ENCODE results near the gene ODAD4.

Gene ODAD4

GRCh38 chr17:41913798-41914197, 16.6 kb upstream of the ODAD4 start:
- peak overlapping the region; percentile 10 for H2AK5ac ChIP-seq (ENCODE audit: low read length, severe bottlenecking)
- peaks cover 57% of the 10 kb centered on the region for H3K4me1 ChIP-seq (ENCODE audit: control insufficient read depth, insufficient read depth, low read depth, low read length)
- peak overlapping the region in 1 of 2 experiments; percentile 10 for H3K4me3 ChIP-seq (ENCODE audit: insufficient read depth in 1 of 2, low read depth in 1 of 2, low read length in 2 of 2)
- no peaks in the 10 kb centered on the region for H3K79me1 ChIP-seq (replicated peaks; ENCODE audit: low read length, poor library complexity, severe bottlenecking)
- peaks cover 53 to 61% of the 10 kb centered on the region in 2 experiments for H3K36me3 ChIP-seq (ENCODE audit: control insufficient read depth in 1 of 2, insufficient read depth in 2 of 2, low read depth in 1 of 2, low read length in 2 of 2)
- no peak overlapping the region for H2BK15ac ChIP-seq (ENCODE audit: low read depth, poor library complexity, severe bottlenecking)
- no peak overlapping the region for H3K4ac ChIP-seq (ENCODE audit: low read depth in 1 of 2, low read length in 2 of 2)
- H3K27ac ChIP-seq (ENCODE audit: low read length, poor library complexity, severe bottlenecking) = no peak overlapping the region
- no peak overlapping the region for H2BK5ac ChIP-seq (ENCODE audit: low read depth, low read length, poor library complexity, severe bottlenecking)
- no peak overlapping the region for H2BK120ac ChIP-seq (ENCODE audit: low read depth, low read length)
- H4K8ac ChIP-seq (ENCODE audit: low read length) = no peak overlapping the region
- no peak overlapping the region for H2AFZ ChIP-seq (ENCODE audit: low read depth, low read length)
- no peak for DNase-seq
- 94% methylated on average over 2 of the region's 4 CpGs for WGBS
- no peaks in the 10 kb centered on the region for H3K9me3 ChIP-seq (ENCODE audit: control insufficient read depth, low read length)
- H3K23ac ChIP-seq (ENCODE audit: low read length in 2 of 2) = peak overlapping the region in 1 of 2 experiments; percentile 66
- H3K18ac ChIP-seq (ENCODE audit: low read depth in 1 of 2, low read length in 2 of 2) = no peak overlapping the region
- no peak overlapping the region for H4K91ac ChIP-seq (ENCODE audit: low read length)
- peak overlapping the region; percentile 25 for H3K9ac ChIP-seq (ENCODE audit: low read length)
- no peaks in the 10 kb centered on the region for H3K27me3 ChIP-seq (ENCODE audit: control insufficient read depth in 1 of 2, insufficient read depth in 1 of 2, low read length in 2 of 2)
- H3K14ac ChIP-seq (ENCODE audit: low read length in 2 of 2) = no peak overlapping the region
- no peak overlapping the region for H2BK12ac ChIP-seq (ENCODE audit: low read length in 2 of 2)
- H3K4me2 ChIP-seq (ENCODE audit: low read length, poor library complexity, severe bottlenecking) = no peak overlapping the region

- H3K14ac ChIP-seq (ENCODE audit: low read length in 2 of 2) = no peak overlapping the region
- H3K4me3 ChIP-seq (ENCODE audit: insufficient read depth in 1 of 2, low read depth in 1 of 2, low read length in 2 of 2) = peak overlapping the region in 1 of 2 experiments; percentile 10
- H2BK120ac ChIP-seq (ENCODE audit: low read depth, low read length) = no peak overlapping the region
- H2AFZ ChIP-seq (ENCODE audit: low read depth, low read length) = no peak overlapping the region
- peak overlapping the region; percentile 26 for H2AK5ac ChIP-seq (ENCODE audit: low read length, severe bottlenecking)
- no peak overlapping the region for H2BK12ac ChIP-seq (ENCODE audit: low read length in 2 of 2)
- H3K4me2 ChIP-seq (ENCODE audit: low read length, poor library complexity, severe bottlenecking) = peak overlapping the region; percentile 23
- peaks cover 53% of the 10 kb centered on the region for H3K4me1 ChIP-seq (ENCODE audit: control insufficient read depth, insufficient read depth, low read depth, low read length)
- H2BK5ac ChIP-seq (ENCODE audit: low read depth, low read length, poor library complexity, severe bottlenecking) = no peak overlapping the region
- no peak overlapping the region for H3K4ac ChIP-seq (ENCODE audit: low read depth in 1 of 2, low read length in 2 of 2)
- H3K27me3 ChIP-seq (ENCODE audit: control insufficient read depth in 1 of 2, insufficient read depth in 1 of 2, low read length in 2 of 2) = no peaks in the 10 kb centered on the region
- no peak overlapping the region for H4K91ac ChIP-seq (ENCODE audit: low read length)
- peak; percentile 48 for DNase-seq
- H3K23ac ChIP-seq (ENCODE audit: low read length in 2 of 2) = no peak overlapping the region
- H3K27ac ChIP-seq (ENCODE audit: low read length, poor library complexity, severe bottlenecking) = peak overlapping the region; percentile 7
- H4K8ac ChIP-seq (ENCODE audit: low read length) = no peak overlapping the region
- H3K79me1 ChIP-seq (replicated peaks; ENCODE audit: low read length, poor library complexity, severe bottlenecking) = no peaks in the 10 kb centered on the region
- H2BK15ac ChIP-seq (ENCODE audit: low read depth, poor library complexity, severe bottlenecking) = no peak overlapping the region
- WGBS = 75% methylated on average over 2 of the region's 6 CpGs
- peak overlapping the region; percentile 25 for H3K9ac ChIP-seq (ENCODE audit: low read length)
- no peak overlapping the region for H3K18ac ChIP-seq (ENCODE audit: low read depth in 1 of 2, low read length in 2 of 2)
- no peaks in the 10 kb centered on the region for H3K9me3 ChIP-seq (ENCODE audit: control insufficient read depth, low read length)
- H3K36me3 ChIP-seq (ENCODE audit: control insufficient read depth in 1 of 2, insufficient read depth in 2 of 2, low read depth in 1 of 2, low read length in 2 of 2) = peaks cover 48 to 56% of the 10 kb centered on the region in 2 experiments
Observed at GRCh38 chr17:41914358-41914766, 16.1 kb upstream of the ODAD4 start.

- Histone ChIP-seq H2BK12ac (ENCODE audit: low read length in 2 of 2) (no peak overlapping the region), H3K4ac (ENCODE audit: low read depth in 1 of 2, low read length in 2 of 2) (no peak overlapping the region), H3K79me1 (replicated peaks; ENCODE audit: low read length, poor library complexity, severe bottlenecking) (peaks cover 2% of the 10 kb centered on the region), H3K4me1 (ENCODE audit: control insufficient read depth, insufficient read depth, low read depth, low read length) (peaks cover 53% of the 10 kb centered on the region), H3K36me3 (ENCODE audit: control insufficient read depth in 1 of 2, insufficient read depth in 2 of 2, low read depth in 1 of 2, low read length in 2 of 2) (peaks cover 41 to 49% of the 10 kb centered on the region in 2 experiments), H2BK5ac (ENCODE audit: low read depth, low read length, poor library complexity, severe bottlenecking) (no peak overlapping the region), H3K4me2 (ENCODE audit: low read length, poor library complexity, severe bottlenecking) (peak overlapping the region; percentile 11), H3K9me3 (ENCODE audit: control insufficient read depth, low read length) (no peaks in the 10 kb centered on the region), H2AK5ac (ENCODE audit: low read length, severe bottlenecking) (no peak overlapping the region), H2BK15ac (ENCODE audit: low read depth, poor library complexity, severe bottlenecking) (no peak overlapping the region), H3K27me3 (ENCODE audit: control insufficient read depth in 1 of 2, insufficient read depth in 1 of 2, low read length in 2 of 2) (no peaks in the 10 kb centered on the region), H3K23ac (ENCODE audit: low read length in 2 of 2) (no peak overlapping the region), H2BK120ac (ENCODE audit: low read depth, low read length) (no peak overlapping the region), H4K91ac (ENCODE audit: low read length) (no peak overlapping the region), H2AFZ (ENCODE audit: low read depth, low read length) (no peak overlapping the region), H3K18ac (ENCODE audit: low read depth in 1 of 2, low read length in 2 of 2) (no peak overlapping the region), H3K14ac (ENCODE audit: low read length in 2 of 2) (no peak overlapping the region), H3K9ac (ENCODE audit: low read length) (peak overlapping the region; percentile 25), H3K4me3 (ENCODE audit: insufficient read depth in 1 of 2, low read depth in 1 of 2, low read length in 2 of 2) (peak overlapping the region in 1 of 2 experiments; percentile 10), H3K27ac (ENCODE audit: low read length, poor library complexity, severe bottlenecking) (no peak overlapping the region), H4K8ac (ENCODE audit: low read length) (no peak overlapping the region)
- no peak for DNase-seq
- 84% methylated on average over 5 of the region's 5 CpGs for WGBS
Observed at GRCh38 chr17:41915020-41915419, 15.4 kb upstream of the ODAD4 start.

- peaks cover 36 to 44% of the 10 kb centered on the region in 2 experiments for H3K36me3 ChIP-seq (ENCODE audit: control insufficient read depth in 1 of 2, insufficient read depth in 2 of 2, low read depth in 1 of 2, low read length in 2 of 2)
- H2BK12ac ChIP-seq (ENCODE audit: low read length in 2 of 2) = no peak overlapping the region
- H3K4me1 ChIP-seq (ENCODE audit: control insufficient read depth, insufficient read depth, low read depth, low read length) = peaks cover 47% of the 10 kb centered on the region
- no peak overlapping the region for H4K8ac ChIP-seq (ENCODE audit: low read length)
- no peak overlapping the region for H3K23ac ChIP-seq (ENCODE audit: low read length in 2 of 2)
- no peak overlapping the region for H2BK15ac ChIP-seq (ENCODE audit: low read depth, poor library complexity, severe bottlenecking)
- H3K14ac ChIP-seq (ENCODE audit: low read length in 2 of 2) = no peak overlapping the region
- H3K18ac ChIP-seq (ENCODE audit: low read depth in 1 of 2, low read length in 2 of 2) = no peak overlapping the region
- H2AK5ac ChIP-seq (ENCODE audit: low read length, severe bottlenecking) = no peak overlapping the region
- H2BK5ac ChIP-seq (ENCODE audit: low read depth, low read length, poor library complexity, severe bottlenecking) = no peak overlapping the region
- no peak overlapping the region for H3K4me3 ChIP-seq (ENCODE audit: insufficient read depth in 1 of 2, low read depth in 1 of 2, low read length in 2 of 2)
- H2AFZ ChIP-seq (ENCODE audit: low read depth, low read length) = no peak overlapping the region
- WGBS = 69% methylated on average over 2 of the region's 2 CpGs
- H3K4me2 ChIP-seq (ENCODE audit: low read length, poor library complexity, severe bottlenecking) = peak overlapping the region; percentile 11
- H3K4ac ChIP-seq (ENCODE audit: low read depth in 1 of 2, low read length in 2 of 2) = no peak overlapping the region
- H2BK120ac ChIP-seq (ENCODE audit: low read depth, low read length) = no peak overlapping the region
- peaks cover 3% of the 10 kb centered on the region for H3K79me1 ChIP-seq (replicated peaks; ENCODE audit: low read length, poor library complexity, severe bottlenecking)
- H3K9ac ChIP-seq (ENCODE audit: low read length) = peak overlapping the region; percentile 25
- no peaks in the 10 kb centered on the region for H3K9me3 ChIP-seq (ENCODE audit: control insufficient read depth, low read length)
- peak overlapping the region; percentile 8 for H3K27ac ChIP-seq (ENCODE audit: low read length, poor library complexity, severe bottlenecking)
- no peak for DNase-seq
- H4K91ac ChIP-seq (ENCODE audit: low read length) = no peak overlapping the region
- no peaks in the 10 kb centered on the region for H3K27me3 ChIP-seq (ENCODE audit: control insufficient read depth in 1 of 2, insufficient read depth in 1 of 2, low read length in 2 of 2)
Observed at GRCh38 chr17:41915566-41915965, 14.9 kb upstream of the ODAD4 start.

Measured in mesenchymal stem cell (in vitro differentiated cells and primary cell).